ENCODE data around the gene DLX3.

Gene DLX3

GRCh38 chr17:49968405-49969133 is 26.5 kb downstream of the DLX3 start:
- H3K4me1 Mint-ChIP-seq = peaks cover 62% of the 10 kb centered on the region
- TF ChIP-seq CTCF (IDR thresholded peaks at IDR 0.05) = no peak
- no peaks in the 10 kb centered on the region for H3K36me3 Mint-ChIP-seq (ENCODE audit: low read depth)
- H3K27me3 Mint-ChIP-seq (ENCODE audit: low read depth, poor library complexity) = peaks cover 100% of the 10 kb centered on the region
- no peak overlapping the region for H3K27ac Mint-ChIP-seq
- no peaks in the 10 kb centered on the region for H3K9me3 Mint-ChIP-seq
- H3K4me3 Mint-ChIP-seq = peak overlapping the region; percentile 89
- peak; percentile 88 for DNase-seq

- no peak for TF ChIP-seq CTCF (IDR thresholded peaks at IDR 0.05)
- Mint-ChIP-seq H3K27ac (no peak overlapping the region), H3K9me3 (no peaks in the 10 kb centered on the region), H3K36me3 (ENCODE audit: low read depth) (no peaks in the 10 kb centered on the region), H3K4me3 (peak overlapping the region; percentile 72), H3K4me1 (peaks cover 62% of the 10 kb centered on the region), H3K27me3 (ENCODE audit: low read depth, poor library complexity) (peaks cover 100% of the 10 kb centered on the region)
- no peak for DNase-seq
Measured at GRCh38 chr17:49967621-49968404, 27.2 kb downstream of the DLX3 start.

GRCh38 chr17:49967205-49967604 is 27.8 kb downstream of the DLX3 start:
- H3K4me1 Mint-ChIP-seq = peaks cover 62% of the 10 kb centered on the region
- no peak overlapping the region for H3K4me3 Mint-ChIP-seq
- no peak for DNase-seq
- H3K27me3 Mint-ChIP-seq (ENCODE audit: low read depth, poor library complexity) = peaks cover 100% of the 10 kb centered on the region
- H3K9me3 Mint-ChIP-seq = no peaks in the 10 kb centered on the region
- H3K27ac Mint-ChIP-seq = no peak overlapping the region
- no peaks in the 10 kb centered on the region for H3K36me3 Mint-ChIP-seq (ENCODE audit: low read depth)
- TF ChIP-seq CTCF (IDR thresholded peaks at IDR 0.05) = no peak

- Mint-ChIP-seq H3K4me3 (no peak overlapping the region), H3K4me1 (peaks cover 61% of the 10 kb centered on the region), H3K9me3 (no peaks in the 10 kb centered on the region), H3K27me3 (ENCODE audit: low read depth, poor library complexity) (peaks cover 100% of the 10 kb centered on the region), H3K27ac (no peak overlapping the region), H3K36me3 (ENCODE audit: low read depth) (no peaks in the 10 kb centered on the region)
- no peak for DNase-seq
- TF ChIP-seq CTCF (IDR thresholded peaks at IDR 0.05) = no peak
Measured at GRCh38 chr17:49966767-49967166, 28.3 kb downstream of the DLX3 start.

- H3K4me3 Mint-ChIP-seq = peak overlapping the region; percentile 25
- H3K27me3 Mint-ChIP-seq (ENCODE audit: low read depth, poor library complexity) = peaks cover 100% of the 10 kb centered on the region
- no peaks in the 10 kb centered on the region for H3K36me3 Mint-ChIP-seq (ENCODE audit: low read depth)
- no peaks in the 10 kb centered on the region for H3K9me3 Mint-ChIP-seq
- no peak overlapping the region for H3K27ac Mint-ChIP-seq
- no peak for TF ChIP-seq CTCF (IDR thresholded peaks at IDR 0.05)
- no peak for DNase-seq
- H3K4me1 Mint-ChIP-seq = peaks cover 48% of the 10 kb centered on the region
Measured at GRCh38 chr17:49965524-49965909, 29.5 kb downstream of the DLX3 start.
